Measurements from ENCODE around the gene FOXK2.

DNA sequence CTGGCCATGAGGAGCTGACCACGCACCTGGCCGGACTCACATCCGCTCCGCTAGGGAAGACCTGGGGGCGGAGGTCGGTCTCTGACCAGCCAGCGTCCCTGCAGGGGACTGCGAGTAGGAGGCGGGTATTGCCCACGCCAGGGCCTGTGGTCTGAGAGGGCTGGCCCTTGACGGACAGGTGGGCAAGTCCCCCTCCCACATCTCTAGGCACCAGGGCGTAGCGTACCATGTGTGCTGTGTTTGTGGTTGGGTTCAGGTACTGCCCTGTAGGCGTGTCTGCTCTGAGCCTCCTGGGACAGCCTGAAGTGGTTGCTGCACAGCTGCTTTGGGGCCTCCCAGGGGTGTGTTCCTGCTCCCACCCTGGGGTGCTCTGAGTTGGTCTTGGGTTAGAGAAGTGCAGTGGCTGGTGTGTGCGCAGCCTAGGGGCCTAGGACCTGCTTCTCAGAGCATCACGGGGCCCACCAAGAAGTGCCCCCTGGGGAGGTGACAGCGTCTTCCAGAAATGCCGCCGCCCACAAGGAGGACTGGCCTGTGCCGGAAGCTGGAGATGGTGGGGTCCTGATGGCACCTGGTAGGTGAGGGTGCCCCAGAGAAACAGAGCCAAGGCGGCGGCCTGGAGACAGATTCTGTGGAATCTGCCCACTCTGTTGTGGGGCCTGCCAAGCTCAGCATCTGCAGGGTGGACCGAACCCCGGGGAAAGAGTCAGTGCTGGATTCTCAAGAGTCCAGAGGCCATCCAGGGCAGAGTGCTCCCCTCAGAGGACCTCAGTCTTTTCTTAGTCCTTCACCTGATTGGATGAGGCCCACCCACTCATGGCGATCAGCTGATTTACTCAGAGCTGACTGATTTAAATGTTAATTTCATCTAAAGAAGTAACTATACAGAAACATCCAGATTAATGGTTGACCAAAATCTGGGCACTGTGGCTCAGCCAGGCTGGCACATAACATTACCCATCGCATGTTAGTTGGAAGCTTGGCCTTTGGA lies 80.4 kb downstream of the FOXK2 start:
- TF ChIP-seq CTCF (IDR thresholded peaks at IDR 0.05) (no peak), POLR2A (IDR thresholded peaks at IDR 0.05) (no peak)
